GM18951 (cell line): Measurements from ENCODE around the gene EPB41L4B.
"Not testable (repeated sequence)": the region's sequence is repeated elsewhere in the genome, so short reads cannot be mapped to it uniquely, and the experiment has no call there.

Source experiments
- POLR2A ChIP-seq: IDR thresholded peaks from 4 replicates; pipeline ENCODE4 v1.6.1; 2011; ENCODE audit warnings: mild to moderate bottlenecking; ENCODE audit not compliant: insufficient read length, insufficient read depth; ENCODE audit errors: extremely low read depth
- in situ Hi-C: fragments of 300-500 bp; cut with MboI; formaldehyde crosslinking; loops from one replicate; pipeline ENCODE4 v1.12.0; 2022; ENCODE audit warnings: low sequenced_read_pairs, mixed read lengths, inconsistent platforms; ENCODE audit not compliant: unreplicated experiment

The EPB41L4B gene

GRCh38 chr9:109303900-109304299, 17.0 kb downstream of the EPB41L4B start:
- TF ChIP-seq POLR2A: no peak
- in situ Hi-C loops: no loop called here

DNA sequence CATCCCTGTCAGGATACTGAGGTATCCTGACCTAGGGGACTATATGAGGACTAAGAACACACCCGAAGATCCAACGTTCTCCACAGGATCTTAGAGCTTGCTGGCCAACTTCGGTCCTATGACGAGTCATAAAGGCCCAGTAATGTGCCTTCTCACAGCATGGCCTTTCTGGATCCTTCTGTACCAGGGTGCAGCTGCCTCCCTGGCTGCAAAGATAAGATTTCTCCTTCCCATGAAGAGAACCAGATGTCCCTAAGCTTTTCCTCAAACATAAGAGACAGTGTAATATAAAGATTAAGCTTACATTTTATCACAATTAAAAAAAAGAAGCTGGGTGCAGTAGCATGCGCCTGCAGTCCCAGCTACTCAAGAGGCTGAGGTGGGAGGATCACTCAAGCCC, 18.3 kb downstream of the EPB41L4B start:
- in situ Hi-C loops: no loop called here
- TF ChIP-seq POLR2A: no peak

- in situ Hi-C loops: no loop called here
- TF ChIP-seq POLR2A: no peak
These were observed 19.8 kb downstream of the EPB41L4B start for GRCh38 chr9:109301012-109301411.

GRCh38 chr9:109299891-109300290, 21.0 kb downstream of the EPB41L4B start:
- TF ChIP-seq POLR2A: no peak
- in situ Hi-C loops: no loop called here

- no peak for TF ChIP-seq POLR2A
- in situ Hi-C loops: no loop called here
These were observed 23.0 kb downstream of the EPB41L4B start for GRCh38 chr9:109297899-109298298.

GRCh38 chr9:109295221-109296130, 25.4 kb downstream of the EPB41L4B start:
- TF ChIP-seq POLR2A: no peak
- in situ Hi-C loops: no loop called here

DNA sequence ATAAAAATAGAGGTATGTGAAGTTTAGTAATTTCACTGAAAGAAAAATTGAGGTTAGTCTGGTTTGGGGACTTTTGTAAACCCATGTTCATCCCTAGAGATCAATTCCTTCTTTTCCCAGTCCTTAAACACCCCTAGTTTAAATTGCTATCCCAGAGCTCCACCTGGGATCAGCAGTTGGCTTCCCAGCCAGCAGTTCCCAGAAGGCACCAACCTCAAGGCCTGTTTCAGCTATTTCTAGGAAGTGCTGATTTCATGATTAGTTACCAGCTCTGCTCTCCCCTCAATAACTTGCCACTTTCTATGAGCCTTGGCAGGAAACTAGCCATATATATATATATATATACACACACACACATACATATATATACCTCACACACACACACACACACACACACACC, 30.5 kb downstream of the EPB41L4B start:
- in situ Hi-C loops: no loop called here

GRCh38 chr9:109289931-109290330, 30.9 kb downstream of the EPB41L4B start:
- no peak for TF ChIP-seq POLR2A
- in situ Hi-C loops: no loop called here

More for the DNA sequence above, 30.5 kb downstream of the EPB41L4B start:
- no peak for TF ChIP-seq POLR2A

- no peak for TF ChIP-seq POLR2A
- in situ Hi-C loops: no loop called here
These were observed 31.7 kb downstream of the EPB41L4B start for GRCh38 chr9:109289186-109289585.

GRCh38 chr9:109286981-109287380, 33.9 kb downstream of the EPB41L4B start:
- in situ Hi-C loops: no loop called here
- no peak for TF ChIP-seq POLR2A

GRCh38 chr9:109286571-109286977, 34.3 kb downstream of the EPB41L4B start:
- in situ Hi-C loops: no loop called here
- no peak for TF ChIP-seq POLR2A

DNA sequence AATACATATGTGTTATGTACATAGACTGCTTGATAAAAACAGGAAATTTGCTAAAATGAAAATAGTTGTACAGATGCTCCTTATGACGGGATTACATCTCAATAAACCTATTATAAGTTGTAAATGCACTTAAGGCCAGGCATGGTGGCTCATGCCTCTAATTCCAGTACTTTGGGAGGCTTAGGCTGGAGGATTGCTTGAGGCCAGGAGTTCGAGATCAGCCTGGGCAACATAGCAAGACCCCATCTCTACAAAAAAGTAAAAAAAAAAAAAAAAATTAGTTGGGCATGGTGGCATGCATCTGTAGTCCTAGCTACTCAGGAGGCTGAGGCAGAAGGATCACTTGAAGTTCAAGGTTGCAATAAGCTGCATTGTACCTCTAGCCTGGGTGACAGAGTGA, 37.2 kb downstream of the EPB41L4B start:
- in situ Hi-C loops: not testable (repeated sequence)

GRCh38 chr9:109283012-109283411, 37.8 kb downstream of the EPB41L4B start:
- TF ChIP-seq POLR2A: no peak
- in situ Hi-C loops: no loop called here

DNA sequence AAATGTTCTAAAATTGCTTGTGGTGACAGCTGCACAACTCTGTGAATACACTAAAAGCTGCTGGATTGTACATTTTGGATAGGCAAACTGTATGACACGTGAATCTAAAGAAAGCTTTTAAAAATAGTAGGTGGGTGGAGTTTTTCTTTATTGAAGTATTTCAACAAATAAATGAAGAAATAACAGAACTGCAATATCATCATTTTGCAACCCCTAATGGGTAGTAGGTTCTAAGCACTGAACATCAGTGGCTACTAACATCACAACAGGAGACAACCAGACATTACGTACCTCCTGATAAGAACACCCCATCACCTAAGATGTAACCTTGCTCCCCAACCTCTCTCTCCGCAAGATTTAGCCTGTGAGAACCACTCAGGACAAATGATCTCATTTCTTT, 38.6 kb downstream of the EPB41L4B start:
- in situ Hi-C loops: no loop called here

GRCh38 chr9:109281518-109281917, 39.3 kb downstream of the EPB41L4B start:
- no peak for TF ChIP-seq POLR2A
- in situ Hi-C loops: no loop called here

More for the DNA sequence above, 38.6 kb downstream of the EPB41L4B start:
- TF ChIP-seq POLR2A: no peak

DNA sequence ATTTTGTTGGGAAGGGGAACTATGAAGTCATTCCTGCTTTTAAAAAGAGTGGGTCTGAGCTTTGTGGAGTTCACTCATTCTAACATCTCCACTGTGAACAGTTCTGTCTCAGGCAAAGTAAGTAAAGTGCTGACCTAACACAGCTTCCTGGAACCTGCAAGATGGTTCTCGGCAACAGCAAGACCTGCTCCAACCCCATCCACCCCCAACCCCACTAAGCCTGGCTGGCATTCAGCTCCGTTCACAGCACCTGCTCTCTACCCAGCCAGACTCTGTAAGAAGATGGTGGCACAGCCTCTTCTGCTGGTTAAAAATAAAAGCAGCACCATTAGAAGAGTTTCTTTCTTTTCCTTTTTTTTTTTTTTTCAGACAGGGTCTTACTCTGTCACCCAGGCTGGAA, 42.0 kb downstream of the EPB41L4B start:
- TF ChIP-seq POLR2A: no peak
- in situ Hi-C loops: no loop called here
